ACHN (cell line): ENCODE measurements around the gene SVEP1.
"Not testable (repeated sequence)": the region's sequence is repeated elsewhere in the genome, so short reads cannot be mapped to it uniquely, and the experiment has no call there.

Experiments used
- DNase-seq: peaks from one replicate; pipeline ENCODE4 v3.0.0-alpha.2; 2015
- in situ Hi-C: cut with HindIII; loops from 2 replicates; pipeline ENCODE4 v1.10.0; 2017; ENCODE audit warnings: low sequenced_read_pairs, low pct_ligation_motif_present, low pct_unique_long_range_greater_than_20kb

The SVEP1 gene

DNA sequence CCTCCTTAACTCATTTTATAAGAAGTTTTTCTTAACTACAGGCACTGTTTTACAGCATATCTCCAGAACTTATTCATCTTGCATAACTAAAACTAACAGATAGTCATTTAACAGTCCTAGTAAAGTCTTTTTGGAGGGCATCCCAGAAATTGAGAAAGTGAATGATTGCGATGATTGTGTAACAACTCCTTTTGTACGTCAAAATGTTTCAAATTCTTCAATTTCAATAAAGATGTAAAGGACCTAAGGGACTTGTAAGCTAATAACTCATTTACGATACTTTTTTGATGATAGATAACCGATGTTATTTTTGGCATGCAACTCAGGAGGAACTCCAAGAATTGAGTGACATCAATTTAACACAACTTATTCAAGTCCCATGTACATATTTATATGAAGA, 42.7 kb downstream of the SVEP1 start:
- in situ Hi-C loops, result no loop called here
- no peak for DNase-seq

GRCh38 chr9:110534162-110534561, 45.4 kb downstream of the SVEP1 start:
- in situ Hi-C loops, DNase-seq: not testable (repeated sequence)

DNA sequence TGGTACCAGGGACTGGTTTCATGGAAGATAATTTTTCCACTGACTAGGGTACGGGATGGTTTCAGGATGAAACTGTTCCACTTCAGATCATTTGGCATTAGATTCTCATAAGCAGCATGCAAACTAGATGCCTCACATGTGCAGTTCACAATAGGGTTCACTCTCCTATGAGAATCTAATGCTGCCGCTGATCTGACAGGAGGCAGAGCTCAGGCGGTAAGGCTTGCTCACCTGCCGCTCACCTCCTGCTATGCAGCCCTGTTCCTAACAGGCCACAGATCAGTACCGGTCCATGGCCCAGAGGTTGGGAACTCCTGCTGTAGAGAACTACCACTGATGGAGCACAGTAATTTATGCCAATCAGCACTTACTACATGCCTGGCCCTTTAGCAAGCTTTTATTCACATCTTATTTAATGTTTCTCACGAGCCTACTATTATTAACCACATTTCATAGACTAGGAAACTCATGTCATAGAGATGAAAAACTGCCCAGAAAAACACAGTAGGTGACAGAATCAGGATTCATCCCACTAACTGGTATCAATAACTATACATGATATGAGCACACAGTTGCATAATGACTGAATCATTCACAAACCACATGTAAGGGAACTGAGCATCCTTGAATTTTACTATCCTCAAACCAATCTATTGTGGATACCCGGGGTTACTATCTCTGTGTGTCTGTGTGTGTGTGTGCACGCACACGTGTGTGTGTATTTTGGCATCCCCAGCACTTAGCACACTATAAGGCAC, 46.5 kb downstream of the SVEP1 start:
- DNase-seq, result no peak
- in situ Hi-C loops, result no loop called here

DNA sequence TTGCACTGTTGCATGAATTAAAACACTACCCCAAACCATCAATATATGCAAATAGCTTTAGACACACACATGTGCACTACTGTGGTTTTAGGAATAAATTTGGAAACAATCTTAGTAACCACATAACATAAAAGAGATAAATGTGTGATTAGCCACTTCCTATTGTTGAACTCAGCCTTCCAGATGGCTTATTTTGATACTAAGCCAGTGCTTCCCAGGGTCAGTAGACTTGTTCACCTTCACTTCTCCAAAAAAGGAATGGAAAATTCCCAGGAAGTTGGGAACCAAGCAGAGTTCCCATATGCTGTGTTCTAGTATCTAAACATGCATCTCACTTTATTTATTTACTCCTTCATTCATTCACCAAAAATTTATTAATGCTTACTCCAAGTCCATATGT, 47.8 kb downstream of the SVEP1 start:
- no peak for DNase-seq
- in situ Hi-C loops, result no loop called here

DNA sequence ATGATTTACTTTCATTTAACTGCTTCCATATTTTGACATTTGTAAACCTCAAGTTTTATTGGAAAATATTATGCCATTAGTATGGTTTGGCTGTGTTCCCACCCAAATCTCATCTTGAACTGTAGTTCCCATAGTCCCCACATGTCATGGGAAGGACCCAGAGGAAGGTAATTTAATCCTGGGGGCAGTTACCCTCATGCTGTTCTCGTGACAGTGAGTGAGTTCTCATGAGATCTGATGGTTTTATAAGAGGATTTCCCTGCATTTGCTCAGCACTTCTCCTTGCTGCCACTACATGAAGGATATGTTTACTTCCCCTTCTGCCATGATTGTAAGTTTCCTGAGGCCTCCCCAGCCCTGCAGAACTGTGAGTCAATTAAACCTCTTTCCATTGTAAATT, 48.3 kb downstream of the SVEP1 start:
- DNase-seq, in situ Hi-C loops: not testable (repeated sequence)

- no peak for DNase-seq
- in situ Hi-C loops, result no loop called here
These were observed 50.9 kb downstream of the SVEP1 start for GRCh38 chr9:110528645-110529044.

GRCh38 chr9:110526426-110526825, 53.1 kb downstream of the SVEP1 start:
- DNase-seq, result no peak
- in situ Hi-C loops, result no loop called here

DNA sequence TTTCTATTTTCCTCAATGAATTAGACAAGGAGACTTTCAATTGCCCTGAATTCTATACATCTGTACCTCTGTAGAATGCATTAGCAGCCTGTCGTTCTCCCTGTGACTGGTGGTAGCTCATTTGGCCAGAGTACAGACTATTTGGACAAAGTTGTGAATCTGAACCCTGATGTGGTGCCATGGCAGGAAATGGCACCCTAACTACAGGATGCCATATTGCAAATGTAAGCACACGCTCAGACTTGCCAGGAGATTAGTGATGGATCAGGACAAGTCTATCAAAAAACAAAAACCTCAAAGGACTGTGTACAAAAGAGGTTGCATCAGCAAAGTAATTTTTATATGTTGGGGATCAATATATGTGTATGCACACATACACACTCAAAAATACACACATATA, 58.3 kb downstream of the SVEP1 start:
- in situ Hi-C loops, result no loop called here
- no peak for DNase-seq

DNA sequence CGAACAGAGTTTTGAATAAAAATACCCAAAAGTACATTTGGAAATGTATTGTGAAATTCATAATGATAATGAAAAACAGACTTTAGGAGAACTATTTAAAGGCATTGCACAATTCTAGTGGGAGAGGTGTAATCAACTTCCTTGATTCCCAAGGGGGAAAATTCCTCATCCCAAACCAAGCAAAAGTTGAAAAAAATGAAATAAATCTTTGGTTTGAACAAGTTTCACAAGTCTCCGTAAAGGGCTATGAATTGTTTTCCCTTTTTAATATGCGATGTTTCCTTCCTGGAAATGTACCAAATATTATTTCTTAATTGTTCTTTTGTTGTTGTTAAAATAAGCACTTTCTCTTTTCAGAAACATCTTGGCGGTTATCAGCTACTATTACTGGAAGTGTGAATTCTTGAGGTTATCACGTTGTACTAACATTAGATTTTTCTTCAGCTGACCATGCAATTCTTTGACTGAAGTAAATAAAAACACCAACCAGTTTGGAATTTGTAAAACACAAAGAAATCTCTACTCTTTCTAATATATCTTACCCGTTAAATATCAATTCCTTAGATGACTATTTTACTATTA, 59.3 kb downstream of the SVEP1 start:
- no peak for DNase-seq
- in situ Hi-C loops, result no loop called here

- no peak for DNase-seq
- in situ Hi-C loops, result no loop called here
These were observed 62.1 kb downstream of the SVEP1 start for GRCh38 chr9:110517483-110517882.

DNA sequence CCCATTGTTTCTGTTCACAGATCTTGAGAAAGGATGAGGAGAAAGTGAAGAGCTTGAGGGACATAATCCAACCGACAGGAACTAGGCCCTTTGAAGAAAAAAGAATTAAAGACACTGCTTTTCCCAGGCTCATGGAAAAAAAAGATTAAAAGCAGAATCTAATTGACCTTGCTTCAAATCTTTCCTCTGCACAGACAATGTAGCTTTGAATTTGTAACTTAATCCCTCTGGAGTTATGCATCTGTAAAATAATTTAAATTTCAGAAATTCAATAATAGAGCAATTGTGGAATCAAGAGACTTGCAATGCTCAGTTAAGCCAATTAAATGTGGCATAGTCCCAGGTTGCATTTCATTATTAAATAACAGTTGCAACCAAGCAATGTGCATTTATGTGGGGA, 64.6 kb downstream of the SVEP1 start:
- in situ Hi-C loops, result no loop called here
- DNase-seq, result no peak

DNA sequence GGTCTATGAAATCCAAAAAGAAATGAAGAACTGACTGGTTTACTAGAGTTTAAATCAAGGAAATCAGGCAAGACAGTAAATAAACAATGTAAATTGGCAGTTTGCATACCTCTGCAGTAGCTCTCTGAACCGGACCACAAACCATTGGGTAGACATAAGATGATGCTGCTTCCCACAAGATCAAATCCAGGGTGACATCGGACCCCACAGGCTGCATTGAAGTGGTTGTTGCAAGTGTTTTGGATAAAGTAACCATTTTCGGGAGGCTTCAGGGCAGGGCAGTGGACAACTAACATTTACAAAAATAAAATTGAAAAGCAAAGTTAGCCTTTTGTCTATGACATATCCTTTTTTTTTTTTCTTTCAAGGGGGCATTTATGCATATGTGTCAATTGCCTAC, 66.7 kb downstream of the SVEP1 start:
- in situ Hi-C loops, result no loop called here

GRCh38 chr9:110509792-110510191, 69.7 kb downstream of the SVEP1 start:
- no peak for DNase-seq
- in situ Hi-C loops, result no loop called here

More for the DNA sequence above, 66.7 kb downstream of the SVEP1 start:
- DNase-seq, result no peak

GRCh38 chr9:110502842-110503241, 76.7 kb downstream of the SVEP1 start:
- no peak for DNase-seq
- in situ Hi-C loops, result no loop called here

GRCh38 chr9:110499608-110500007, 79.9 kb downstream of the SVEP1 start:
- no peak for DNase-seq
- in situ Hi-C loops, result no loop called here

DNA sequence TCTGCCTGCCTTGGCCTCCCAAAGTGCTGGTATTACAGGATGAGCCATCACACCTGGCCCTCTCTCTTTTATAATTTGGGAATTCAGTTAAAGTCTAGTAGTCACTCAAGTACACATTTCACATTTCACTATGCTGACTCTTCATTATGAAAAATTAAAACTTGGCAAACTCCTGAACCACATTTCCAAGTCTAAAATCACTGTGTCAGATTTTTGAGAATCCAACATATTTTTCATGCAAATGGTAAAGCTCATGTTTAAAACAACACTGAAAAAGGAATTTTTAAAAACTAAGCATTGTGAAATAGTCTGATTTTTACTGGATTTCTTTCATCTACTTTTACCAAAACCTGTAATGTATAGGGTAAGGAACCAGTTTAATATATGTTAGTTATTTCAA, 92.3 kb downstream of the SVEP1 start:
- in situ Hi-C loops, result no loop called here

DNA sequence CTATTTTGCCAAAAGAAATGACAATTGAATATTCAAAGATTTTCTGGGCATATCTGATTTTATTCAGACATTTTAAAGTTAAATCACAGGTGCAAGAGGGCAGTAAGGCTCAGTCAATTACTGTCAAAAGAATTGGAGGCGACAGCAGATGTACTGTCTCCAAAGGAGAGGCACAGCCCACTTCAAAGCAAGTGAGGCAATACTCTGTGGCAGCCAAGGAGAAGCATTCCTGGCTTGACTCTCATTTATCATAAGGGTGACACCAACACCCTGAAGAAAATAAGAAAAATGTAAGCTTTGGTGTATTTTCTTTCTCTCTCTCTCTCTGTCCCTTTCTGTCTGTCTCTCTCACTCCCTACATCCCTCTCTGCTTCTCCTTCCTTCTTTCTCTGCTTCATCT, 93.3 kb downstream of the SVEP1 start:
- in situ Hi-C loops, result no loop called here
- DNase-seq, result no peak

More for the DNA sequence above, 92.3 kb downstream of the SVEP1 start:
- no peak for DNase-seq

- DNase-seq, result no peak
- in situ Hi-C loops, result no loop called here
These were observed 100.1 kb downstream of the SVEP1 start for GRCh38 chr9:110479481-110479880.

GRCh38 chr9:110476251-110476650, 103.3 kb downstream of the SVEP1 start:
- DNase-seq, result no peak
- in situ Hi-C loops, result no loop called here

GRCh38 chr9:110472111-110472510, 107.4 kb downstream of the SVEP1 start:
- in situ Hi-C loops, result no loop called here

More at GRCh38 chr9:110472111-110472510, 107.4 kb downstream of the SVEP1 start:
- no peak for DNase-seq
